ENCODE measurements around the gene FAM3B. TPM values are rescaled to one million over a fixed set of nuclear protein-coding genes. Genes with fewer than 3 reads are reported as not detected.

Gene FAM3B
- total and polyA plus RNA-seq, 9 of the 15 experiments (the other 6 are each of a cell fraction or from before 2014, with no cell fraction given), result 0.04 to 0.18 (median 0.12) TPM; not detected in 5

DNA sequence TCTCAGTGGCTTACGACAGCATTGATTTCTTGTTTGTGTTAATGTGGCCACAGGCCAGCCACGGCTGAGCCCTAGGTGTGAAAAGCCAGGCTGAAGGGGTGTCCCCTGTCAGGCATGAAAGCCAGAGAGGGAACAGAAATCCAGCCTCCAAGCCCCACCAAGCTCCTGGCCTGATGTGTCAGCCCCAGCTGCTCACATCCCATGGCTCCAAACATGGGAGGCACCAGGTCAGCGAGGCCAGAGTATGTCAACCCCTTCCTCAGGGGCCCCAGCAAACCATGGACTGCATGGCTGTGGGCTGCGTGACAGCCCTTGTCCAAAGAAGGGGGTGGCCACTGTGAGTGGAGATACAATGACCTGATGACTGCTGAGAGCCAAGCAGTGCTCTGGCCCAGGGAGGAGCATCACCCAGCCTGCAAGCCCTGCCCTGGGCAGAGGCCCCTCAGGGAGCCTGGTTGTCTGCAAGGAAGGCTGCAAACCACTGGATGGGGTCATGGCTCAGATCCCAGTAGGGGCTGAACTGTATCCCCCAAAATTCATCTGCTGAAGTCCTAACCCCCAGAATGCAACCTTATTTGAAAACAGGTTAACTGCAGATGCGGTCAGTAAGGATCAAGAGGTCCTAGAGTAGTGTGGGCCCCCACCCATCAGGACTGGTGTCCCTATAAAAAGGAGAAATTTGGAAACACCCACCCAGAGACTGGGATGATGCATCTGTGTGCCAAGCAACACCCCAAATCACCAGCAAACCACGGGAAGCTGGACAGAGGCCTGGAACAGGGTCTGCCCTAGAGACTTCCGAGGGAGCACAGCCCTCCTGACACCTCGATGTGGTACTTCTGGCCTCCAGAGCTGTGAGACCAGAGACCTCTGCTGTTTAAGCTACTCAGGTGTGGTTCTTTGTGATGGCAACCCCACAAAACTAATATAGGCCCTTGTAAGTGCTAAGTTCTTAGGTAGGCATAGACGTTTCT, 41.9 kb downstream of the FAM3B start:
- CTCF ChIA-PET (ENCODE audit: low intra/inter-chr PET ratio), result no interaction called here
- in situ Hi-C loops (cut with MboI) (no loop called here), intact Hi-C loops (cut with micrococcal nuclease) (no loop called here)
- WGBS (ENCODE audit: insufficient coverage, low coverage, missing lambda C conversion rate), result 2% methylated on average over 9 of the region's 9 CpGs
- DNase-seq (ENCODE audit: extremely low read depth in 1 of 4, low spot score in 3 of 4), result no peak
- Histone ChIP-seq H3K9me3 (replicated peaks; ENCODE audit: control insufficient read depth, insufficient read depth, low read depth, low read length) (no peaks in the 10 kb centered on the region), H3K9ac (ENCODE audit: insufficient read depth in 1 of 2, low read depth in 2 of 2, low read length in 2 of 2) (no peak overlapping the region), H3K79me2 (ENCODE audit: control insufficient read depth, insufficient read depth, low read length) (no peaks in the 10 kb centered on the region), H3K4me3 (no peak overlapping the region), H3K4me1 (replicated peaks in 1 of 2; ENCODE audit: control insufficient read depth in 2 of 2, insufficient read depth in 2 of 2, low read length in 2 of 2) (no peaks in the 10 kb centered on the region; a peak in 1 of 5 replicates), H2AFZ (ENCODE audit: low read depth, low read length) (no peak overlapping the region), H3K9me1 (ENCODE audit: control insufficient read depth, insufficient read depth, low read length) (no peaks in the 10 kb centered on the region), H3K27me3 (ENCODE audit: control insufficient read depth in 2 of 2, insufficient read depth in 2 of 2, low read length in 2 of 2) (peaks cover 12 to 32% of the 10 kb centered on the region in 2 experiments; a peak in 4 of 5 replicates), H3K27ac (ENCODE audit: extremely low read depth, low read depth, low read length) (no peak overlapping the region), H3K36me3 (ENCODE audit: control insufficient read depth, insufficient read depth, low read length) (no peaks in the 10 kb centered on the region), H4K20me1 (replicated peaks; ENCODE audit: control insufficient read depth, insufficient read depth, low read length) (no peaks in the 10 kb centered on the region), H3K4me2 (ENCODE audit: insufficient read depth, low read length) (no peak overlapping the region)
- POLR2A ChIA-PET, result interaction anchor here (1.0 kb wide), 1 partner anchor 8 kb away, joined by 3 read pairs; no protein-coding TSS in a partner anchor
- no peak for FAIRE-seq
- ATAC-seq, result no peak
- BruUV-seq (replicated peaks), result no TSS peak
- TF ChIP-seq SMARCA4 (IDR thresholded peaks at IDR 0.05), result no peak
- TF ChIP-seq HDAC8 (tag; IDR thresholded peaks at IDR 0.05), result no peak
- TF ChIP-seq, protein P1, sequence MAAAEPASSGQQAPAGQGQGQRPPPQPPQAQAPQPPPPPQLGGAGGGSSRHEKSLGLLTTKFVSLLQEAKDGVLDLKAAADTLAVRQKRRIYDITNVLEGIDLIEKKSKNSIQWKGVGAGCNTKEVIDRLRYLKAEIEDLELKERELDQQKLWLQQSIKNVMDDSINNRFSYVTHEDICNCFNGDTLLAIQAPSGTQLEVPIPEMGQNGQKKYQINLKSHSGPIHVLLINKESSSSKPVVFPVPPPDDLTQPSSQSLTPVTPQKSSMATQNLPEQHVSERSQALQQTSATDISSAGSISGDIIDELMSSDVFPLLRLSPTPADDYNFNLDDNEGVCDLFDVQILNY (CRISPR knock-in tag; IDR thresholded peaks at IDR 0.05), result no peak
- TF ChIP-seq, protein P2, sequence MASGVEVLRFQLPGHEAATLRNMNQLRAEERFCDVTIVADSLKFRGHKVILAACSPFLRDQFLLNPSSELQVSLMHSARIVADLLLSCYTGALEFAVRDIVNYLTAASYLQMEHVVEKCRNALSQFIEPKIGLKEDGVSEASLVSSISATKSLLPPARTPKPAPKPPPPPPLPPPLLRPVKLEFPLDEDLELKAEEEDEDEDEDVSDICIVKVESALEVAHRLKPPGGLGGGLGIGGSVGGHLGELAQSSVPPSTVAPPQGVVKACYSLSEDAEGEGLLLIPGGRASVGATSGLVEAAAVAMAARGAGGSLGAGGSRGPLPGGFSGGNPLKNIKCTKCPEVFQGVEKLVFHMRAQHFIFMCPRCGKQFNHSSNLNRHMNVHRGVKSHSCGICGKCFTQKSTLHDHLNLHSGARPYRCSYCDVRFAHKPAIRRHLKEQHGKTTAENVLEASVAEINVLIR (CRISPR knock-in tag; IDR thresholded peaks at IDR 0.05), result no peak
- TF ChIP-seq, protein P3, sequence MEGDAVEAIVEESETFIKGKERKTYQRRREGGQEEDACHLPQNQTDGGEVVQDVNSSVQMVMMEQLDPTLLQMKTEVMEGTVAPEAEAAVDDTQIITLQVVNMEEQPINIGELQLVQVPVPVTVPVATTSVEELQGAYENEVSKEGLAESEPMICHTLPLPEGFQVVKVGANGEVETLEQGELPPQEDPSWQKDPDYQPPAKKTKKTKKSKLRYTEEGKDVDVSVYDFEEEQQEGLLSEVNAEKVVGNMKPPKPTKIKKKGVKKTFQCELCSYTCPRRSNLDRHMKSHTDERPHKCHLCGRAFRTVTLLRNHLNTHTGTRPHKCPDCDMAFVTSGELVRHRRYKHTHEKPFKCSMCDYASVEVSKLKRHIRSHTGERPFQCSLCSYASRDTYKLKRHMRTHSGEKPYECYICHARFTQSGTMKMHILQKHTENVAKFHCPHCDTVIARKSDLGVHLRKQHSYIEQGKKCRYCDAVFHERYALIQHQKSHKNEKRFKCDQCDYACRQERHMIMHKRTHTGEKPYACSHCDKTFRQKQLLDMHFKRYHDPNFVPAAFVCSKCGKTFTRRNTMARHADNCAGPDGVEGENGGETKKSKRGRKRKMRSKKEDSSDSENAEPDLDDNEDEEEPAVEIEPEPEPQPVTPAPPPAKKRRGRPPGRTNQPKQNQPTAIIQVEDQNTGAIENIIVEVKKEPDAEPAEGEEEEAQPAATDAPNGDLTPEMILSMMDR (IDR thresholded peaks at IDR 0.05 in 2 of 3, conservative IDR thresholded peaks at IDR 0.05 in 1 of 3; ENCODE audit: insufficient read depth in 2 of 3, low read depth in 1 of 3, low read length in 3 of 3), result no peak
- TF ChIP-seq CREM (IDR thresholded peaks at IDR 0.05; ENCODE audit: low read depth), result no peak
